NCI-H1930 (cell line): ENCODE measurements around the gene TNFRSF11A.

Source experiments
- DNase-seq, 2 experiments: peaks; one replicate each; lab custom pipeline; 2025; lab: John Stamatoyannopoulos, UW

Gene TNFRSF11A

DNA sequence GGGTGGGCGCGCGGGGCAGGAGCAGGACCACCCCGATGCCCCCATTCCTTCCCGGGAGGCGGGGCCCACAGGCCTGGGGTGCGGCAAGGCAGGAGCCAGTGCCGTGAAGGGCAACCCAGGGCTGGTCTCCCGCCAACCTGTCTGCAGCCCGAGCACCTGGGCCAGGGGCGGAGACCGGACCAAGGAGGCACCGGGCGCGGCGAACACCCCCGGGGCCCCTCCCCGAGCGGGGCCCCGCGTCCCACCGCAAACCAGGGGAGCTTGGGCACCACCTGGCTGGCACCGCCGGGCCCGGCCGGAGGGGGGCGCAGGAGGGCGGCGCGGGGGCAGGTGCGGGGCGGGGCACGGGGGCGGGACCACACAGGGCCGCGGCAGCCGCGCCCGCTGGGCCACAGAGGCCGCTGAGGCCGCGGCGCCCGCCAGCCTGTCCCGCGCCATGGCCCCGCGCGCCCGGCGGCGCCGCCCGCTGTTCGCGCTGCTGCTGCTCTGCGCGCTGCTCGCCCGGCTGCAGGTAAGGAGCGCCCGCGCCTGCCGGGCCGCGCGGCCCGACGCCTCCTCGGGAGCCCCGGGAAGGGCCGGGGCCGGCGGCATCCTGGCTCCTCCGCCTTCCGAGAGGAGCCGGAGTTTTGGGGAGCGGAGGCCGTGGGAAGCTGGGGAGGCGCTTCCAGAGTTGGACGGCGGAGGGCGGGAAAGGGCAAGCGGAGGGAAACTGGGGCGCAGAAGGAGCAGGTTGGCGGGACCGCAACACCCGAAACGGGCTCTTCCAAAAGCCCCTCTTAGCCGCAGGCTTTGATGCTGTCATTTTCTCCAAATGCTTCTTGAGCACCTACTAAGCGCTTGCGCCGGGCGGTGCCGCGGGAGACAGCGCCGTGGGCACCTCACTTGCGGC is at the start of gene TNFRSF11A:
Gene TNFRSF11A (plus strand): TSS at position 394 of the 889 bp plus-strand sequence. CDS start 43 bp downstream, at position 437.
- peak; percentile 56 to 73 for DNase-seq

DNA sequence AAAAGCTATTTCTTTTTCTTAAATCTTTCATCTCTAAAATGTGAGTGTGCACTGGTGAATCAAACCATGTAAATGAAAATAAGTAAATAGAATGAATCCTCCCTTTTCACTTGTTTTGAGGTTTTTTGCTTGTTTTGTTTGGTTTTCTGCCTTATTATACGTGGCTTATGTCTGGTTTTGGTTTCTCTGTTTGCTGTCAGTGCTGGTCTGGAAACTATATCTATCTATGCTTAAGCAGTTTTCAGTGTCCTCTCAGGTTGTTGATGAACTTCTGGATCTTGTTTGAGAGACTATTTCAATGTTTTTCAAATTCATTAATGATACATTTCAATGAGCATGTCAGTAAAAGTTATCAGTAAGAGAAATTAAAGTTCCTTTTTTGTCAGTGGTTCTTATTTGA is 48.1 kb upstream of the TNFRSF11A start:
- DNase-seq, result no peak

DNA sequence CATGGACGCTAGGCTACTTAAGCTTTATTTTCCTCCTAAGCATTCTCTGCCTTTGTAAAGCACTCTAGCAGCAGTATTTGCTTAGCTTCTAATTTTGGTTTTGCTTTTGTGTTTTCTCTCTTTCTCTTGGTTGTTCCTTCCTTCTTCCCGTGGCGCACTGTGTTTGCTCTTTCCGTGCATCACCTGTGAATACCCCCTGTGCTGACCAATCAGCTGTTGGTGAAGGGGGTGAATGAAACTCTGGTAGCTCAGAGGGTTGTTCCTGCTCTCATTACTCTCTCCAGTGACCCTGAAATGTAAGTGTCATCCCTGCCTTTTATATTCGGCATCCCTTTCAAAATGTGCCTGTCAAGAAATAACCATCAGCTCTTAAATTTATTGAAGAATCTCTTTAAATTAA is 45.5 kb upstream of the TNFRSF11A start:
- DNase-seq, result peak in 1 of 2 experiments; percentile 75

DNA sequence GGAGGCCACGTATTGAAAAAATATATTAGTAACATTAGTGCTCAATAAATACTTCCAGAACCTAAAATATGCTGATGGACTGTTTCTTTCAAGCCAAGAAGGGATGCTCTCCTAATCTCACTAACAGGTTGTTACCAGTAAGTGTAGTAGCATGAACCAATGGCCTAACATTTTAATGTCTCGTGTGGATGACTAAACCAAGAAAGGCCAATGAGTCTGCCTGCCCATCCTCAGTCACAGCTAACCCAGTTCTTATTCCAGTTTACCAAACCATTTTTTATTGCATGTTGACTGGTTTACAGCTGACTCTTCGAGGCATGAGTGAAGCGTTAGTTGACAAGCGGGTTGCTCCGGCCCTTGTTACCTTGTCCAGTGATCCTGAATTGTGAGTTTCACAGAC is 45.1 kb upstream of the TNFRSF11A start:
- DNase-seq, result no peak

DNA sequence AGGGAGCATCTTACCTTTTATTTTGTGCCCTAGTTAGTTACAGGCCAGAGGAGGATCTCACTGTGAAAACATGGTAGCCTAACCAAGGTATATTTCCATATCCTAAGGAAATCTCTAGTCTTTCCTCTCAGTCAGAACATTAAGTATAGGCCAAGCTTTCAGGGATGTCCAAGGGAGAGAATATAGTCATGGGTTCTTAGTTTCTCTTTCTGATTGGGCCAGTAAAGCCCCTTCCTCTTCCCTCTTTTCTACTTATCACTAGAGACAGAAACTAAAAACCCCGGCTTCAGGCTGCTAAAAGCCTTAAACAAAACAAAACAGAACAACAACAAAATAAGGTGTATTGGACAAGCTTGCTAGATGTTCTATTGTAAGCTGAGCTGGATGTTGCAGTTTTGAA is 44.3 kb upstream of the TNFRSF11A start:
- DNase-seq, result no peak

DNA sequence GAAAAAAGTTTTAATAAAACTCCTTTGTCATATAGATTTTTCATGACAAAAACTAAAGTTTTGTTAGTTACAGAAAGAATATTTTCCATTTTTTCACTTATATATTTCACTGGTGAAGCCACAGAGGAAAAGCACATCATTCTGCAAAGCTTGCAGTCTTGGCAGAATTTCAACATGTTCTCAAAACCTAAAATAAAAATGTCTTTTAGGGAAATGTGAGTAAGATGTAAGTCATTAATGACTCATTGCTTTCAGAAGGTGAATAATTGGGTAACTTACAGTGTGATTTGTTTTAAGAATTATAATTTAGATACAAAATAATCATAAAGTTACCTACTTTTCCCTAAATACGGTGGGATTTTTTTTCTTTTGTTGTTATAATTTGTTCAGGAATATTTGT is 43.4 kb upstream of the TNFRSF11A start:
- no peak for DNase-seq

DNA sequence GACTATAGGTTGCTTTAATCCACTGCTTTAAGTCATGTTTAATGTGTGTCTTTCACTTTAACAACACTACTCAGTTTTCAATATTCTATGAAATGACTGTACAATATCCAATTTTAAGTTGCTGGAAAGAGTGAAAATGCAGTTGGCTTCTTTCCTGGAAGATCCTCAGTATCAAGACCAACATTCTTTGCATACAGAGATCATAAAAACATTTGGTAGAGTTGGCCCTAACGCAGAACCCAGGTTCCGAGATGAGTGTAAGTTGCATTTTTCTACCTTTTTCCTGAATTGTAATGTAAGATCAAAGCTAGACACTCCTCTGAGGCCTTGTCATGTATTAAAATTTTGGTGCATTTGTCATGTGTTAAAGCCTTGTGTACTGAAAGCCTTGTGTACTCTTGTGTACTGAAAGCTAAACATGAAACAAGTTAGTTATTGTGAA is 42.9 kb upstream of the TNFRSF11A start:
- no peak for DNase-seq

DNA sequence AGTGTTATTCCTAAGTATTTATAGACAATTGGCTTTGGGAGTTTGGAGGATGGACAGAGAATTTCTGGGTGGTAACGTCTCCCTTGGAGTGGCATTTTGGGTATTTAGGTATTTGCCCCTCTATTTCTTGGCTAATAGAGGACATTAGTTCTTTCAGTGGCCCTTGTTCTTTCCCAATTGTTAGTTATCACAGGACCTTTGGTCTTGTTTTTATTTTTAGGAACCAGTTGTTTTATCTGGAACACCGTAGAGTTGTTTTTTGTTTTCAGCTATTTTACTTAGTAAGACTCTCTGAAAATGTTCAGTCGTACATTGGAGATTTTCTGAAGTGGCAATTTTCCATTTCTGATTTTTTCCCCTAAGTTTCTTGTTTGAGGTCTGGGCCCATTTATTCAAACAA is 40.5 kb upstream of the TNFRSF11A start:
- DNase-seq, result no peak

DNA sequence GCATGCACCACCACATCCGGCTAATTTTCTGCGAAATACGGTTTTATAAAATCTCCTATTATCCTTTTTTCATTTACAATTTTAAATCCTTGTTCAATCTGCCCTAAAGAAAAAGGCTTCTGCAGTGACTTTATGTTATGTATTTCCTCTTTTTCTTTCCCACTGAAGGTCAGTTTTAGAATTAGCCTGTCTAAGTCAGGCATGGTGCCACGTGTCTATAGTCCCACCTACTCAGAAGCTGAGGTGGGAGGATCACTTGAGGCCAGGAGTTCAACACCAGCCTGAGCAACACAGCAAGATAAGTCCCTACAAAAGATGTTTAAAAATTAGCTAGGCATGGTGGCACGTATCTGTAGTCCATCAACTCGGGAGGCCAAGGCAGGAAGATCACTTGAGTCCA is 39.8 kb upstream of the TNFRSF11A start:
- no peak for DNase-seq

DNA sequence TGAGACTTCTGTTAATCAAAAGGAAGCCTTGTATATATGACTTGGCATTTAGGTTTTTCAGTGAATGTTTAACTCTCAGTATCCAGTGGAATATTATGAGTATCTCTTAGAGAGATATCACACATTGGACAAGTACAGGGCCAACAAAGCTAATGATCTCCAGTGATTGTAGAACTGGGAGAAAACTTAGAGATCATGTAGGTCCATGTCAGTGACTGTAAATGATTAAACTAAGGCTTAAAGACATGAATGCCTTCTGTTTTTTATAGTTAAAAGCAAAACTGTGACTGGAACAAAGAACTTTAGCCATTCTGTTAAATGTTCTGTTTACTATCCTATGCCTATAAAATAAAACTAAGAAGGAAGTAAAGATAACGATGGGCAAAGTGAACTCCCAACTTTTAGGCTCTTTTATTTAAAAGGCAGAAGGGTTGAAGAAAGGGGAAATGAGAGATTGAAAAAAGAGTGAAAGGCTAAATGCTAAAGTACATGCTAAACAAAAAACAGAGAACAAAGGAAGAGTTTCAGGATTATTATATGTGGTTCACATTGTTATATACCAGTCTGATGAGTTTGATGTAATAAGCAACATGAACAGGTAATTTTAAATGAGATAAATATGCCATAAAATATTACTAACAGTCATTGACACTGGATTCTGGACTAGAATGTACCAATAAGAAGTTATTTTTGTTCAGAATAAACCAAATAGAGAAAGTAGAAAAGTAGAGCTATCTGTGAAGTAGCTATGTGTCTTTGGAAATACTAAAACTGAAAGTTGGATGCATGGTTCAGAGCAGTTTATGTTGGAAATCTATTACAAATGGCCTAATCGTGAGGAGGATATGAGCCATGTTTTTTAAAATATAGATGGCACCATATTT is 37.1 kb upstream of the TNFRSF11A start:
- DNase-seq, result no peak

DNA sequence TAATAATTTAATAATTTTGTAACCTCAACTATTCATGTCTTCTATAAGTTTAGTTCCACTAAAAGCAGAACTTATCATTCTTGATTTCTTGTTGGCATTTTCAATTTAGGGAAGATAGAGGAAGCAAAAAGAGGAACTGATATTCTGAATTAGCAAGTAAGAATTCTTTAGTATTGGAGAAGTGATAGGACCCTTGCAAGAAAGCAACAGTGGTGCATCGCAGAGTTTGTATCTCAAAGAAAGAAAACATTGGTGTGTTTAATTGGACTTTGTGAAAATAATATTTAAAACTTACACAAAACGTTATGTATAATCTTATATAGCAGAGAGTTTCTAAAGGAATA is 36.5 kb upstream of the TNFRSF11A start:
- no peak for DNase-seq

DNA sequence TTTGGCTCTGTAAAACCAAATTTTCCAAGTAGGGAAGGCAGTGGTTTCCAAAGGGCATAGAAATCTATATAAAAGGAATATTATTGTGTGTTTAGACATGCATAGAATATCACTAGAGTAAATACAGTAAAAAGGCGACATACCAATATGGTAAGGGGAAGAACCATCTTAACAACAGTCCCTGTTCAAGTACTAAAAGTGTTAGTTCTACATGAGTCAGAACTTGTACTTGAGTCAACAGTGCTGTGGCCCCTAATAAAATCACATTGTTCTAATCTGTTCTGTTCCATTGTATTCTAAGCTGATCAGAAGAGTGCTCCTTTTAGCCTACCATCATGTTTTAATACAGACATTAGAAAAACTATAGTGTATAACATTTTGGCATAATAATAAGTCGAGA is 36.1 kb upstream of the TNFRSF11A start:
- DNase-seq, result no peak

DNA sequence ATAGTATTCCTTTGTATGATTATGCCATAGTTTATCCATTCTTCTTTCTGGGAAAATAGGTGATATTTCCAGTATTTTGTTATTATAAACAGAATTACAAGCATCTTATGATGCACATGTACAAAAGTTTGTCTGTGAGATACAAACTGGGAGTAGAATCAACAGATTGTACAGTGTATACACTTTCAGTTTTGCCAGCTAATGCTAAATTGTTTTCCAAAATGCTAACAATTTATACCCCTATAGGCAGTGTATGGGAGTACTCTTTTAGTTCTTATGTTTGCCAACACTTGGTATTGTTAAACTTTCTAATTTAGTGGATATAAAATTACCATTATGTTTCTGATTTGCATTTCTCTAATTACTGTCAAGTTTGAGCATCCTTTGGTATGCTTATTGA is 31.0 kb upstream of the TNFRSF11A start:
- DNase-seq, result no peak

DNA sequence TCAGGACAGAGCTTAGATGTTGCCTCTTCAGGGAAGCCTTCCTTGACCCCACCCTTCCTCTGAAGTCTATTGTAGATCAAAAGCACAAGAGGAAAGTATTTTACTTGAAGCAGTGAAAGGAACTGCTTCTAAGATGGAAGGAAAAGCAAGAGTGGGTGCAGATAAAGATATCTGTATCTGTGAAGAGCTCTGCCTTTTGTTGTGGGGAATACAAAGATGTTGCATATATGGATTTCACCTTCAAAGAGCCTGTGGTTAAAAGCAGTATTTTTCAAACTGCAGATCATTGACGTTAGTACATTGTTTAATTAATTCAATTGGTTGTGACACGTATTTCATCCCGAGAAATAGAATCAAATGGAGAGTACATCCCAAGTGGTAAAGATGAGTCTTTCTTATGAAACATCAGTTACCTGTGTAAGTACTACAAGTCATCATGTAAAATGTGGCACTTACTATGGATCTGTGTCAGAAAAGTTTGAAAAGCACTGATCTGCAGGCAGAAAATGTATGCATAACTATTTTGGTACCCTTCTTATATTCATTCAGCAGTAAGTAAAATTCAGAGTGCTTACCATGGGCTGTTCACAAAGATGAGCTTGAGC is 24.6 kb upstream of the TNFRSF11A start:
- DNase-seq, result no peak

DNA sequence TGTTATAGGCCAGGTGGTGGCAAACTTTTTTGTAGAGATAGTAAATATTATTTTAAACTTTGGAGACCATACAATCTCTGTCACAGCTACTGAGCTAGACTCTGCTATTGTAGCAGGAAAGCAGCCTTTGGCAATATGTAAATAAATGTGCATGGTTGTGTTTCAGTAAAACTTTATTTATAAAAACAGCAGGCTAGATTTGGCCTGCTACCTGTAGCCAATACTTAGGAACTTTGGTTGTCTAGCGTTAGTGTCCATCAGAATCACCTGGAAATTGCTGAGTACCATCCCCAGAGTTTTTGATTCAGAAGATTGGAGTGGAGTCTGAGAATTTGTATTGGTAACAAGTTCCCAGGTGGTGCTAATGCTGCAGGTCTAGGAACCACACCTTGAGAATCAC is 23.8 kb upstream of the TNFRSF11A start:
- DNase-seq, result no peak

DNA sequence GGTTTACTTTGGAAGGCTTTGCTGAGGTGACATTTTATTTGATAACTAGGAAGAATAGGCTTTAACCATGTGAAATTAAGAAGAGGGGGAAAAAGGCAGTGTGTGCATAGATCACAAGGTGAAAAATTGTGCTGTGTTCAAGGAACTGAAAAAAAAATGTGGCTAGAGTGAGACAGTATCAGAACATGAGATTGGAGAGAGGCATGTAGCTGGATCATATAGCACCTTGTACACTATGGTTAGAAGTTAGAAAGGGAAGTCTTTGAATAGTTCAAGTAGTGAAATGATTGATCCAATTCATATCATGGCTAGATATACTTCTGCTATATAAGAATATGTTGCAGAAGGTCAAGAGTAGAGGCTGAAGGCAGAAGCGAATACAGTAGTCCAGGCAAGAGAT is 12.3 kb upstream of the TNFRSF11A start:
- no peak for DNase-seq

DNA sequence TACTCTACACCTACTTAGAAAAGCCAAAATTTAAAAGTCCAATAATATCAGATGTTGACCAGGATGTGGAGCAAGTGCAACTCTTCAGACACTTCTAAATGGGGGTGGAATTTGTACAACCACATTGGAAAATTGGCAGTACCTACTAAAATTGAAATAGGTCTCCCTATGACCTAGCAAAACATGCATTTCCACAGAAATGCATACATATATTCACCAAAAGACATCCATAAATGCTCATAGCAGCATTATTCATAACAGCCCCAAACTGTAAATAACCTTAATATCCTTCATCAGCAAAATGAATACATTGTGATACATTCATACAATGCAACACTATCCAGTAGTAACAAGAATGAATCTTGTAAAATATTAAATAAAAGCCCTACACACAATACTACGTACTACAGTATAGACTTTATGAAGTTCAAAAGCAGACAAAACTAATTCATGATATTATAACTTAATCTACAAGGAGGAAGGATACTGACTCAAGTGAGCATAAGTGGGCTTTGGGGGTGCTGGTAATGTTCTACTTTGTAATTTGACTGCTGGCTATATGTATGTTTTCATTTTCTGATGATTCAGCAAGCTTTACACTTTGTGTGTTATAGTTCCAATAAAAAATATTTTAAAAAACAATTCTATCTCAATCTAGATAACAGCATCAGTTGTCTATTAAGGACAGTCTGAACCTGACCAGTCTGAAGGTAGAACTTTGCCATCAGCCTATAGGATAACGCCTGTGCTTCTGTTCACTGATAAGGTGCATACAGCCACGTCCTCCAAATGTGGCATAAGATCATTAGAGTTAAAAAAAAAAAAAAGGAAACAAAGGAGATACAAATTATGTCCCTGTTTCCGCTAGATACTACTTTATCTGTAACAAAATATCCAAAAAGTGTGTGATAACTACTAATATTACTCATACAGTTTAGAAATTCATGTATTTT is 6.6 kb upstream of the TNFRSF11A start:
- DNase-seq, result no peak

DNA sequence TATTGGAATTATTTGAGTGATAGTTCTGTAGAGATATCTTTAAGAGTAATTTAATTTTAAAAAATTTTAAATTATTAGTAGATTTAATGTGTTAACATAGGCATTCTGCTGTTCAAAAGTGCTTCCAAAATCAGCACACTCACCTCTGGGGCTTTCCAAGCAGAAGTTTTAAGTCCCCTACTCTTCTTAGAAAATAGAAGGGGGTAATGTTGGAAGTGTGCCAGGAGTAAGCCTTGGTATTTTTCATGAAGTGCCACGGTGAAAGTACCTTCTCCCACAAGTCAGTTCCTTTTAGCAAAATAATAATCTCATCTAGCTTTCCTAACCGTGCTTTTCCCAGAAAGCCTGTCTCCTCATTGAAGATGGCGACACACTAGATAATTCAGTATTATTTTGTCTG is 3.9 kb upstream of the TNFRSF11A start:
- DNase-seq, result no peak

DNA sequence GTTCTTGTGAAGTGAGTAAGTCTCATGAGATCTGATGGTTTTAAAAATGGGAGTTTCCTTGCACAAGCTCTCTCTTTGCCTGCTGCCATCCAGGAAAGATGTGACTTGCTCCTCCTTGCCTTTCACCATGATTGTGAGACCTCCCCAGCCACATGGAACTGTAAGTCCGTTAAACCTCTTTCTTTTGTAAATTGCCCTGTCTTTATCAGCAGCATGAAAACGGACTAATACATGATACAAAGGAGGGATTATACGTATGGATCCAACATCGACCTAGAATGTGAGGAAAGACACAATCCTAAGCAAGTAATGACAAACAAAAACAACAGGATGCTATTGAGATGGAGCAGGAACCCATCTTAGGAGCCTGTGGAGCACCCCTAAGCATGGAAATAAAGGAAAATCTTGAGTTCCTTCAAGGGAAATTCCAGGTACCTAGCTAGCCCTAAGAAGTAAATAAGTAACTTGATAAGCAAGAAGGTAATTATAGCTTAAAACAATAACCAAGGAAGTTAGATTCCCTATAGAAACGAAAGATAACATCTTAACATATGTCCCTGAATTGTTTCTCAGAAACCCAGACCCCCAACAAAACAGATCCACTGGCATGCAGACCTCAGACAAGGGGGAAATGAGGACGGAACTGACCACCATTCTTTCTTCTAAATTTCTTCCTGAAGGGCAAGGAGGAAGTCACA is 1.5 kb upstream of the TNFRSF11A start:
- DNase-seq, result no peak

DNA sequence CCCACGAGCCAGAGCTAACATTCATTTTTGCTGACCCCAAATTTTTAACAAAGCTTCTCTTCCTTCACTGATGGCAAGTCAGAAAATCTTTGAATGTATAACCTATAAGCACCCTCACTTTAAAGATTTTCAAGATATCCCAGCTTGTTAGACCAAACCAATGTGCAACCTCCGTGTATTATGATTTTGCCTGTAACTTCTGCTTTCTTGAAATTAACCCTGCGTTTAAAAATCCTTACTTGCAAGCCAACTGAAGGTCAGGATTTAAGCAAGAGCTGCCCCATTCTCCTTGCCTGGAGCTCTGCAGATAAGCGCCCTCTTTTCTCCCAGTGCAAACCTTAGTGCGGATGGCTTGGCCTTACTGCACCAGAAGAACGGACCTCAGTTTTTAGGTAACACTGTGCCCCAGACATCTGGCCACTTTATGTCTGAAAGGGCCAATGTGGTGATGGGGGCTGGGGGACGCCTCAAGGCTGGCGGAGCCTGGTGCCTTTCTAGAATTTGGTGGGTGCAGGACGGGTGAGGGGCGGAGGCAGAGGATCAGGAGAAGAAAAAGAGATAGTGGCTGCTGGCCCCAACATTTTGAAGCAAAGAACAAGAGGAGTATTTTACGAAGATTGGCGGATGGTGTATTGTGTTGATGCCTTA is 805 bp upstream of the TNFRSF11A start:
- no peak for DNase-seq
